K562 (cell line): Measurements from ENCODE around the gene CMTM1. TPM values are rescaled to one million over a fixed set of nuclear protein-coding genes. Genes with fewer than 3 reads are reported as not detected.

Source experiments
- ATAC-seq: fragments of 200-7000 bp; cut with Tn5 transposase; 3 replicates; pipeline ENCODE4 v1.9.1; 2020; ENCODE audit warnings: moderate library complexity
- BruUV-seq: library from RNA; stranded (reverse); fragments of 400-500 nt; replicated peaks from 2 replicates; lab custom pipeline; 2021; lab: Mats Ljungman, UMichigan
- CTCF ChIA-PET: fragments of 300-600 bp; formaldehyde crosslinking; extraction: SDS; loops from one replicate; lab custom pipeline; 2021; ENCODE audit warnings: low intra/inter-chr PET ratio; lab: Yijun Ruan, JAX
- POLR2A ChIA-PET: fragments of 300-600, 350-650 bp; sonication (Branson Sonifier 250); formaldehyde crosslinking; extraction: SDS; loops from one replicate; lab custom pipeline; 2021; ENCODE audit warnings: antibody characterized with exemption, inconsistent platforms; lab: Yijun Ruan, JAX
- DNase-seq, 4 experiments: peaks; one replicate each; pipeline versions ENCODE4 v3.0.0 to v3.0.0-alpha.2; 2011 to 2018; ENCODE audit warnings: low spot score in 3 of 4, mixed read lengths in 3 of 4; ENCODE audit errors: extremely low read depth in 1 of 4
- FAIRE-seq: peaks from 2 replicates; lab custom pipeline; 2011; peaks lifted over from hg19 to GRCh38; lab: Jason Lieb, UNC
- H2AFZ ChIP-seq: 2 replicates; pipeline ENCODE4 v1.6.0; 2011; ENCODE audit warnings: low read depth, low read length, control low read depth, inconsistent platforms
- H3K27ac ChIP-seq: fragments of 200-600 bp; 3 replicates; pipeline ENCODE4 v1.8.0; 2011; ENCODE audit warnings: low read depth, mild to moderate bottlenecking, control low read depth, inconsistent platforms, low read length, moderate library complexity, mixed read lengths; ENCODE audit errors: extremely low read depth
- H3K27me3 ChIP-seq, 2 experiments: fragments of 300-600 bp in 1 of 2; 2 replicates in 1 of 2; 3 replicates in 1 of 2; pipeline versions ENCODE4 v1.6.0 to v1.8.0; 2011; ENCODE audit warnings: inconsistent platforms in 2 of 2, low read length in 2 of 2, mild to moderate bottlenecking in 1 of 2, mixed read lengths in 1 of 2, moderate library complexity in 1 of 2; ENCODE audit not compliant: control insufficient read depth in 2 of 2, insufficient read depth in 2 of 2
- H3K36me3 ChIP-seq: fragments of 300-600 bp; 3 replicates; pipeline ENCODE4 v1.8.0; 2011; ENCODE audit warnings: mild to moderate bottlenecking, low read length, inconsistent platforms; ENCODE audit not compliant: control insufficient read depth, insufficient read depth
- H3K4me1 ChIP-seq, 2 experiments: fragments of 200-600 bp in 1 of 2; replicated peaks in 1 of 2; 2 replicates in 1 of 2; 3 replicates in 1 of 2; pipeline versions ENCODE4 v1.5.1 to v1.8.0; 2011; ENCODE audit warnings: inconsistent platforms in 2 of 2, low read length in 2 of 2, mild to moderate bottlenecking in 1 of 2, mixed read lengths in 1 of 2, moderate library complexity in 1 of 2; ENCODE audit not compliant: control insufficient read depth in 2 of 2, insufficient read depth in 2 of 2
- H3K4me2 ChIP-seq: 2 replicates; pipeline ENCODE4 v1.6.1; 2011; ENCODE audit warnings: low read length, control low read depth, inconsistent platforms, mixed read lengths; ENCODE audit not compliant: insufficient read depth
- H3K4me3 ChIP-seq: fragments of 200-600 bp; sonication (generic), shearing (Covaris generic); 2 replicates; pipeline ENCODE4 v1.5.1; 2016; ENCODE audit warnings: control low read depth, inconsistent platforms
- H3K79me2 ChIP-seq: fragments of 200-600 bp; 3 replicates; pipeline ENCODE4 v1.8.0; 2011; ENCODE audit warnings: low read length, inconsistent platforms; ENCODE audit not compliant: control insufficient read depth, insufficient read depth
- H3K9ac ChIP-seq, 2 experiments: 2 replicates each; pipeline versions ENCODE4 v1.6.0 to v1.6.1; 2011; ENCODE audit warnings: low read depth in 2 of 2, low read length in 2 of 2, control low read depth in 1 of 2, inconsistent platforms in 1 of 2, mild to moderate bottlenecking in 1 of 2, mixed read lengths in 1 of 2; ENCODE audit not compliant: insufficient read depth in 1 of 2
- H3K9me1 ChIP-seq: one replicate; pipeline ENCODE4 v1.6.0; 2011; ENCODE audit warnings: inconsistent platforms, mild to moderate bottlenecking, low read length, moderate library complexity; ENCODE audit not compliant: control insufficient read depth, insufficient read depth
- H3K9me3 ChIP-seq: replicated peaks from 2 replicates; pipeline ENCODE4 v1.5.1; 2011; ENCODE audit warnings: low read depth, low read length, inconsistent platforms; ENCODE audit not compliant: control insufficient read depth, insufficient read depth
- H4K20me1 ChIP-seq: replicated peaks from 2 replicates; pipeline ENCODE4 v1.6.1; 2011; ENCODE audit warnings: low read length, inconsistent platforms, mixed read lengths; ENCODE audit not compliant: control insufficient read depth, insufficient read depth
- DNMT1 ChIP-seq: fragments of 450-650 bp; IDR thresholded peaks from 2 replicates; pipeline ENCODE4 v1.6.1; 2016; ENCODE audit warnings: antibody characterized with exemption, mild to moderate bottlenecking
- EGR1 ChIP-seq: fragments of 450-650 bp; conservative IDR thresholded peaks from 2 replicates; pipeline ENCODE4 v1.6.1; 2017; ENCODE audit warnings: mild to moderate bottlenecking
- HDAC1 ChIP-seq, 2 experiments: fragments of 450-650 bp; IDR thresholded peaks; 2 replicates each; pipeline ENCODE4 v1.6.1; 2016 to 2017; ENCODE audit warnings: inconsistent platforms in 1 of 2, mild to moderate bottlenecking in 1 of 2, moderate library complexity in 1 of 2
- HMGN3 ChIP-seq: IDR thresholded peaks from 2 replicates; pipeline ENCODE4 v1.6.1; 2011; ENCODE audit warnings: borderline replicate concordance, low read depth, mild to moderate bottlenecking, mixed read lengths, low read length; ENCODE audit not compliant: insufficient read length; ENCODE audit errors: extremely low read depth
- ZNF232 ChIP-seq: sonication (generic); formaldehyde crosslinking; IDR thresholded peaks from 2 replicates; pipeline ENCODE4 v1.8.0; 2022; ENCODE audit warnings: mild to moderate bottlenecking, missing genetic modification reagents
- WGBS: fragments of 100-300 bp; shearing (Covaris generic); methylation state at CpG from one replicate; pipeline ENCODE4 v1.1.6; 2016; ENCODE audit warnings: low coverage, mixed read lengths; ENCODE audit not compliant: insufficient coverage; ENCODE audit errors: missing lambda C conversion rate; 5-methylcytosine and 5-hydroxymethylcytosine counted together
- in situ Hi-C: fragments of 300-500 bp; cut with MboI; formaldehyde crosslinking; loops from 4 replicates; pipeline ENCODE4 v1.15.0; 2018; ENCODE audit warnings: inconsistent platforms, mixed read lengths
- intact Hi-C: fragments of 100-400 bp; cut with micrococcal nuclease; formaldehyde crosslinking; loops from 2 replicates; pipeline ENCODE4 v1.14.2; 2022
- polyA plus RNA-seq, 8 experiments: library from polyadenylated mRNA; depleted of rRNA in 4 of 8; stranded (reverse) in 5 of 8; unstranded in 3 of 8; fragments of >200 nt; fragmentation: Nextera tagmentation in 2 of 8; fragmentation: Illumina TruSeq in 1 of 8; extraction: Ambion mirVana in 2 of 8; extraction: Trizol in 1 of 8; gene quantifications; 2 replicates each; pipeline versions ENCODE4 v1.2.1 to v1.2.3, GENCODE V29; 2011 to 2014; ENCODE audit warnings: inconsistent platforms in 1 of 8, missing spikeins in 1 of 8
- total RNA-seq, 7 experiments: library from RNA; depleted of rRNA in 6 of 7; stranded (reverse); fragments of >200 nt in 6 of 7; fragmentation: Illumina TruSeq in 2 of 7; extraction: Trizol in 2 of 7; gene quantifications; 2 replicates each; pipeline versions ENCODE4 v1.2.1 to v1.2.3, GENCODE V29; 2011 to 2021; ENCODE audit warnings: low replicate concordance in 1 of 7
- TF ChIP-seq, protein P1 (sequence below): IDR thresholded peaks from 2 replicates; pipeline ENCODE4 v1.6.1; 2011; ENCODE audit not compliant: insufficient read length; ENCODE audit errors: extremely low read depth
- TF ChIP-seq, protein P2 (sequence below), 2 experiments: IDR thresholded peaks in 1 of 2; conservative IDR thresholded peaks in 1 of 2; 2 replicates each; pipeline ENCODE4 v1.6.1; 2016; ENCODE audit warnings: low read depth in 2 of 2, mild to moderate bottlenecking in 1 of 2, missing compliant biosample characterization in 1 of 2, missing genetic modification characterization in 1 of 2, moderate library complexity in 1 of 2

CMTM1 gene
- total and polyA plus RNA-seq, 9 of the 15 experiments (the other 6 are each of a cell fraction or from before 2014, with no cell fraction given): 0.25 to 2.6 (median 1.1) TPM; not detected in 2

DNA sequence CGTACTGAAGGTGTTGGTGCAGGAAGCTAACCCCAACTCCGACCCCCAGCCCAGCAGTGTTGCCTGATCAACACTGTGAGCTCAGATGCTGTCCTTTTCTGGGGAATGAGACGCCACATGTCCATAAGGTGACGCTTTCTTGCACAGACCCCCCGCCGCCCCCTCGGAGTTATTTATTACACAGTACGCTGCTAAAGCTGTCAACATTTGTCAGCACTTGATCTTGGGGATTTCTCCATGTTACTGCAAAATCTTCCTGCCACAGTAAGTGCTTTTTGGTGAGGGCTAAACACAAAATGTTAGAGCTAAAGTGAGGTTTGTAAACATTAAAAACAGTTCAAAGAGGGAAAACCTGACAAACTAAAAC is 54.2 kb downstream of the CMTM1 start (continued):
- TF ChIP-seq, protein P1, sequence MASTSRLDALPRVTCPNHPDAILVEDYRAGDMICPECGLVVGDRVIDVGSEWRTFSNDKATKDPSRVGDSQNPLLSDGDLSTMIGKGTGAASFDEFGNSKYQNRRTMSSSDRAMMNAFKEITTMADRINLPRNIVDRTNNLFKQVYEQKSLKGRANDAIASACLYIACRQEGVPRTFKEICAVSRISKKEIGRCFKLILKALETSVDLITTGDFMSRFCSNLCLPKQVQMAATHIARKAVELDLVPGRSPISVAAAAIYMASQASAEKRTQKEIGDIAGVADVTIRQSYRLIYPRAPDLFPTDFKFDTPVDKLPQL: no peak
- 0 out of 4 replicates have a peak, but pooled peaks of 1 of the 2 experiments have one; percentile 5 for TF ChIP-seq HDAC1 (IDR thresholded peaks at IDR 0.05)
- TF ChIP-seq, protein P2, sequence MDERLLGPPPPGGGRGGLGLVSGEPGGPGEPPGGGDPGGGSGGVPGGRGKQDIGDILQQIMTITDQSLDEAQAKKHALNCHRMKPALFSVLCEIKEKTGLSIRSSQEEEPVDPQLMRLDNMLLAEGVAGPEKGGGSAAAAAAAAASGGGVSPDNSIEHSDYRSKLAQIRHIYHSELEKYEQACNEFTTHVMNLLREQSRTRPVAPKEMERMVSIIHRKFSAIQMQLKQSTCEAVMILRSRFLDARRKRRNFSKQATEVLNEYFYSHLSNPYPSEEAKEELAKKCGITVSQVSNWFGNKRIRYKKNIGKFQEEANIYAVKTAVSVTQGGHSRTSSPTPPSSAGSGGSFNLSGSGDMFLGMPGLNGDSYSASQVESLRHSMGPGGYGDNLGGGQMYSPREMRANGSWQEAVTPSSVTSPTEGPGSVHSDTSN (CRISPR knock-in tag; IDR thresholded peaks at IDR 0.05; ENCODE audit: low read depth): no peak
- TF ChIP-seq, protein P2 (tag; conservative IDR thresholded peaks at IDR 0.05; ENCODE audit: low read depth): peak; percentile 84
- peak; percentile 37; the same call in 1 of the 2 replicates for TF ChIP-seq EGR1
- TF ChIP-seq DNMT1: no peak

DNA sequence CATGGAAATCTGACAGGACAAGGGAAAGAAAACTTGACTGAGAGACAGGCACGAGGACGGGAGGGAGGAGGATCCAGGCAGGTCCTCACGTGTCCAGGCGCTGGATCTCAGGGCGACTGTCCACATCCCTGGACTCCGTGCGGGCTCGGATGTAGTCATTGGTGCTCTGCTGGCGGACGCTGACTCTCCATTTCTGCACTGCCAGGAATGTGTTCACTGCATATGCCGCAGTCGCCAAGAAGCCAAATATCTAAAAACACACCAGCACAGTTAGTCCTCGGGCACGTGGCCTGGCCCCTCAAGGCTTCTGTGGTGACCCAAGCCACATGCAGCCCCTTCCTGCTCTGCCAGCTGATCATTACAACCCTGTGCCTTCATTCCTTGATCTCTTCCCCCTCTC is 55.7 kb downstream of the CMTM1 start:
- H3K9me3 ChIP-seq: no peaks in the 10 kb centered on the region
- TF ChIP-seq HMGN3: peak; percentile 37
- TF ChIP-seq ZNF232: no peak
- 96% methylated on average over 14 of the region's 14 CpGs for WGBS
- H4K20me1 ChIP-seq: no peaks in the 10 kb centered on the region
- ChIA-PET CTCF (no interaction called here), POLR2A (no interaction called here)
- H3K9ac ChIP-seq: peak overlapping the region in 1 of 2 experiments; percentile 36; a peak in 1 of 4 replicates
- H3K27ac ChIP-seq: no peak overlapping the region
- no peak overlapping the region for H2AFZ ChIP-seq
- H3K4me2 ChIP-seq: no peak overlapping the region
- no peak for FAIRE-seq
- peaks cover 31 to 54% of the 10 kb centered on the region in 2 experiments for H3K4me1 ChIP-seq
- no peak overlapping the region for H3K4me3 ChIP-seq
- in situ Hi-C loops (no loop called here), intact Hi-C loops (no loop called here)
- H3K79me2 ChIP-seq: no peaks in the 10 kb centered on the region
- H3K36me3 ChIP-seq: peaks cover 28% of the 10 kb centered on the region; the same call in 2 of the 3 replicates
- DNase-seq: no peak
- no peak for ATAC-seq
- no peaks in the 10 kb centered on the region for H3K27me3 ChIP-seq
- H3K9me1 ChIP-seq: no peaks in the 10 kb centered on the region
- no TSS peak for BruUV-seq
